ENCODE data around the gene GPR78. TPM values are rescaled to one million over a fixed set of nuclear protein-coding genes. Genes with fewer than 3 reads are reported as not detected.

GPR78 gene
- total RNA-seq, 1 experiment from 2014 or later: 5.7 TPM

- Mint-ChIP-seq H3K27me3 (ENCODE audit: low read depth) (no peaks in the 10 kb centered on the region; the same call in 1 of the 2 replicates), H3K9me3 (no peaks in the 10 kb centered on the region), H3K4me3 (peak overlapping the region; percentile 51), H3K27ac (no peak overlapping the region), H3K4me1 (peaks cover 27% of the 10 kb centered on the region), H3K36me3 (no peaks in the 10 kb centered on the region)
- CTCF ChIA-PET: interaction anchor here (0.7 to 4.1 kb wide), 12 partner anchors 9 to 163 kb away, joined by 3 to 26 read pairs (median 8); partner anchors contain the start of gene GPR78
- POLR2A ChIA-PET: interaction anchor here (1.1 kb wide), 1 partner anchor 44 kb away, joined by 5 read pairs; no protein-coding TSS in a partner anchor
- no peak for DNase-seq (ENCODE audit: low spot score)
- TF ChIP-seq JAZF1 (CRISPR knock-in tag; IDR thresholded peaks at IDR 0.05): no peak
- TF ChIP-seq NFE2L1 (CRISPR knock-in tag; IDR thresholded peaks at IDR 0.05): no peak
- TF ChIP-seq ZNF416 (CRISPR knock-in tag; IDR thresholded peaks at IDR 0.05): no peak
- TF ChIP-seq ETV6 (CRISPR knock-in tag; IDR thresholded peaks at IDR 0.05): no peak
- no peak for TF ChIP-seq TEAD1 (CRISPR knock-in tag; IDR thresholded peaks at IDR 0.05)
- no peak for TF ChIP-seq ATF1 (CRISPR knock-in tag; IDR thresholded peaks at IDR 0.05)
- peak; percentile 17 for ATAC-seq
These were observed 11.6 kb downstream of the GPR78 start for GRCh38 chr4:8591626-8592365.

GRCh38 chr4:8592366-8593263 is 12.4 kb downstream of the GPR78 start, which contains the start of gene CPZ:
Gene CPZ (plus strand): TSS chr4:8592765. CDS start chr4:8592834, 69 bp downstream.
- peaks cover 27% of the 10 kb centered on the region for H3K4me1 Mint-ChIP-seq
- no peaks in the 10 kb centered on the region for H3K9me3 Mint-ChIP-seq
- TF ChIP-seq ZNF263 (CRISPR knock-in tag; IDR thresholded peaks at IDR 0.05; ENCODE audit: low read depth): no peak
- TF ChIP-seq ZNF121 (CRISPR knock-in tag; IDR thresholded peaks at IDR 0.05): peak; percentile 76
- no peak for TF ChIP-seq ZNF671 (CRISPR knock-in tag; IDR thresholded peaks at IDR 0.05)
- no peak for TF ChIP-seq STAT6 (CRISPR knock-in tag; conservative IDR thresholded peaks at IDR 0.05; ENCODE audit: low read depth)
- TF ChIP-seq SP1 (CRISPR knock-in tag; conservative IDR thresholded peaks at IDR 0.05): peak; percentile 60
- peak; percentile 35; the same call in 1 of the 2 replicates for TF ChIP-seq MYBL2 (CRISPR knock-in tag; IDR thresholded peaks at IDR 0.05)
- TF ChIP-seq FOXP4 (CRISPR knock-in tag; IDR thresholded peaks at IDR 0.05): peak; percentile 49; the same call in 1 of the 2 replicates
- ATAC-seq (peak; percentile 75), DNase-seq (ENCODE audit: low spot score) (peak; percentile 76)
- no peak within 1 kb of the TSS for H3K27ac Mint-ChIP-seq
- H3K27me3 Mint-ChIP-seq (ENCODE audit: low read depth): no peaks in the 10 kb centered on the region; the same call in 1 of the 2 replicates
- no peaks in the 10 kb centered on the region for H3K36me3 Mint-ChIP-seq
- POLR2A ChIA-PET: interaction anchor here (1.1 to 1.3 kb wide), 2 partner anchors 15 to 45 kb away, joined by 3 to 5 read pairs; no protein-coding TSS in a partner anchor
- CTCF ChIA-PET: interaction anchor here (0.7 to 4.1 kb wide), 13 partner anchors 10 to 294 kb away, joined by 3 to 26 read pairs (median 7); partner anchors contain the start of gene GPR78
- peak within 1 kb of the TSS; percentile 62 for H3K4me3 Mint-ChIP-seq

- POLR2A ChIA-PET: interaction anchor here (1.3 kb wide), 1 partner anchor 14 kb away, joined by 3 read pairs; no protein-coding TSS in a partner anchor
- Mint-ChIP-seq H3K27ac (no peak overlapping the region), H3K27me3 (ENCODE audit: low read depth) (no peaks in the 10 kb centered on the region; the same call in 1 of the 2 replicates), H3K4me3 (peak overlapping the region; percentile 62), H3K4me1 (peaks cover 27% of the 10 kb centered on the region), H3K9me3 (no peaks in the 10 kb centered on the region), H3K36me3 (no peaks in the 10 kb centered on the region)
- no peak for ATAC-seq
- CTCF ChIA-PET: interaction anchor here (1.4 to 4.1 kb wide), 7 partner anchors 9 to 294 kb away, joined by 3 to 26 read pairs (median 4); no protein-coding TSS in a partner anchor
- no peak for DNase-seq (ENCODE audit: low spot score)
- TF ChIP-seq TEAD1 (CRISPR knock-in tag; IDR thresholded peaks at IDR 0.05): no peak
- no peak for TF ChIP-seq ERG (CRISPR knock-in tag; IDR thresholded peaks at IDR 0.05)
- peak; percentile 39; the same call in 1 of the 2 replicates for TF ChIP-seq CREB1 (CRISPR knock-in tag; IDR thresholded peaks at IDR 0.05)
- no peak for TF ChIP-seq ARID4B (CRISPR knock-in tag; IDR thresholded peaks at IDR 0.05; ENCODE audit: borderline replicate concordance)
These were observed 13.3 kb downstream of the GPR78 start for GRCh38 chr4:8593264-8594096.
